ENCODE results near the gene C1D.
"Not testable (repeated sequence)": the region's sequence is repeated elsewhere in the genome, so short reads cannot be mapped to it uniquely, and the experiment has no call there.

Gene C1D

GRCh38 chr2:67997903-67998302 is 64.9 kb downstream of the C1D start:
- DNase-seq = no peak

GRCh38 chr2:67997528-67997900 is 65.3 kb downstream of the C1D start:
- DNase-seq = peak; percentile 81

GRCh38 chr2:67996772-67997527 is 65.9 kb downstream of the C1D start:
- no peak for DNase-seq

GRCh38 chr2:67994716-67995115 is 68.1 kb downstream of the C1D start:
- no peak for DNase-seq

- DNase-seq = not testable (repeated sequence)
Measured at GRCh38 chr2:67994069-67994468, 68.7 kb downstream of the C1D start.

- no peak for DNase-seq
Measured at GRCh38 chr2:67993329-67993728, 69.5 kb downstream of the C1D start.

GRCh38 chr2:67991456-67991855 is 71.3 kb downstream of the C1D start:
- DNase-seq = peak; percentile 37
